Stimulated activated CD4-positive, alpha-beta T cell treated with anti-CD3 and anti-CD28 coated beads, TNF-alpha, amount 100 ng/mL, for 48 hours (primary cell): Measurements from ENCODE around the gene ADGRB3.

Experiments
- DNase-seq, 3 donors: peaks; one replicate each; pipeline ENCODE4 v3.0.0-alpha.2; 2020; ENCODE audit warnings: low read depth in 3 of 3

The ADGRB3 gene

DNA sequence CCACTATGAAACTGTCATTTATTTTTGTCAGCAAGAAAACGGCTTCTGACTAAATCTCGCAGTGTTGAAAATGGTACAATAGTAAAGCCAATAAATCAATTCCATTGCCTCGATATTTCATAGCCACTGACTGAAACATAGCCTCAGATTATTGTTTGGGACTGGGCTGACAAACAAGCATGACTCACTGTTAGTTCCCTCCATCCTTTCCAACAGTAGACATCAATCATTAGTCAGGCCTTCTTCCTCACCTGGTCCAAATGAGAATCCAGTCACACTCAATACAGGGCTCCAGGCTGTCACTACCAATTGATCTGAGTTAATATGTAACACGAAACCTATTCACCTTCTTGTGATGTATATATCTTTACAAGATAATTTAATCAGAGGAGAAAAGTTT is 66.1 kb downstream of the ADGRB3 start:
- DNase-seq: no peak

DNA sequence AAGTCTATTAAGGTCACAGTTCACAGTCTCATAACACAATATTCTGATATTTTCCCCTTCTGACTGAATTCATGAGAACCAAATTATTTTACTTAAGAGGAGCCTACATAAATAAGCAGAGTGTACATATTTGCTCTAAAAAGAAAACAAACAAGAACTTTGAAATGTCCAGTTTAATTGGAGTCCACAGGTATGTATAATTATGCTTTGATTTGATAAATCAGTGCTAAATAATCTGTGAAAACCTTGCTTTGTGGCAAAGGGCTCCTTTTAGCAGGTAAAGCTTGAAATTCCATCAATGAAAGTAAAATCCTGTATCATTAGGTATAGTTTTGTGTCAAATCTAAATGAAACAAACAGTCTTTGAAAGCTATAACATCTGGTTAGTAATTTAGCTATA is 69.4 kb downstream of the ADGRB3 start:
- no peak for DNase-seq

DNA sequence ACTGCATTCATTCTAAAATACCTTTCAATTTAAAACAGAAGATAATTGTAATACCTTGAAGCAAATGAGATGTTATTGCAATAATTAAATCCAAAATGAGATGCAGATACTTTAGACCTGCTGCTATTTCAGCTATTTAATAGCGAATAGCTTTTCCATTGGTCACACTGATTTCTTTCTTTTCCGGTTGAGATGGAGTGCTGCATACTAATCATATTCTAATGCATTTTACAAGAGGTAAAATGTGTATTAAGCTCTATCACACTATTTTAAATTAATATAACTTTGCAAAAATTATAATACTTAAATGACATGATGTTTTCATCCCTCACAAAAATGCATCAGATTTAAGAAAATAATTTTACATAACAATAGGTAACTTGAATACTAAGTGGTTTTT is 74.0 kb downstream of the ADGRB3 start:
- no peak for DNase-seq

DNA sequence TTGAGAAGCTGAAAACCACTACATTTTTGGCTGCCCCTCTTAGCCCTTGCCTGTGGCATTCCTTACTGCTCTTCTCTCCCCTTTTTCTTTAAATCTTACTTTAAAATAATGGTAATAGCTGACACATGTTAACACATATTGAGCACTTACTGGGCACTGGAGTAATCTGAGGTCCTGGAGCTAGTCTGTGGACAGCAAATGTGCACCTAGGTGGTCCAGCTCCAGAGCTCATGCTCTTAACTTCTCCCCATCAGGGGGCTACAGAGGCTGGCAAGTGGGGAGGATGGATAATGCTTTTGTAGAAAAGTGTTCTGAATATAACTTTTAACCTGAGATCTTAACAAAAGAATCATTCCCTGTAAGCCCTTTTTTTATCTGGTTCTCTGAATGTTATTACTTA is 74.8 kb downstream of the ADGRB3 start:
- DNase-seq: no peak

DNA sequence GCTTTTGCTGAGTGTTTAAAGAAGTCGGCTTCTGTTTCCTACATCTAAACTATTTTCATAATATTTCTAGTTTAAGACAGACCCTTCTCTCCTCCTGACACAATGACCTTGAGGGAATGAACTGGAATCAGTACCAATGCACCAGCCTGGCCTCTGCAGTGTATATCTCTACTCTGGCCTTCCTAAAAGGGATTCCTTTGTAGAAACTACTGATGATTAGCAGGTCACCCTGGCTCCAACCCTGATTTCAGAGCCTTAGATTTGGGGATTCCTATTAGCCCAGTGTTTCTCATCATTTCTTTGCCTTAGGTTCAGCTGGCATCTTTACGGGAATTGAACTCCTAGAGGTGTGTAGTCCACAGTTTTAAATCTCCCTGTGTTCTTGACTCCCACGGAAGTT is 75.4 kb downstream of the ADGRB3 start:
- no peak for DNase-seq

DNA sequence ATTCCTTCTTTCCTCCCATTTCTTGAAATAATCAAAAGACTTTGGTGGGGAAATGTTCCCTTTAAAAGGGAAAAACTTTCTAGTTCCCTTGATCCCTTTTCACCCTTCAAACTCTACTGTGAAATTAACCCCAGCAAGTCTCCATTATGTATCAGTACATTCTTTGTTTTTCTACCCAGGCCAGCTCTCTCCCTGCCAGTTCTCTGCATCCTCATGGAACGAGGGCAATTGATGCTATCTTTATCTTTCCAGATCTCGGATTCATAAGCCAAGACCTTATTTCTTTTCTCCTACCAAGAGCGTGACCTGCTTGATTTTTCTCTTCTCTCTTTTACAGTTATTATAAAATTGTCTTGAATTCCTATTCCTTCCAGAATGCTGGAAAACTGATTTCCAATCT is 75.8 kb downstream of the ADGRB3 start:
- DNase-seq: no peak

DNA sequence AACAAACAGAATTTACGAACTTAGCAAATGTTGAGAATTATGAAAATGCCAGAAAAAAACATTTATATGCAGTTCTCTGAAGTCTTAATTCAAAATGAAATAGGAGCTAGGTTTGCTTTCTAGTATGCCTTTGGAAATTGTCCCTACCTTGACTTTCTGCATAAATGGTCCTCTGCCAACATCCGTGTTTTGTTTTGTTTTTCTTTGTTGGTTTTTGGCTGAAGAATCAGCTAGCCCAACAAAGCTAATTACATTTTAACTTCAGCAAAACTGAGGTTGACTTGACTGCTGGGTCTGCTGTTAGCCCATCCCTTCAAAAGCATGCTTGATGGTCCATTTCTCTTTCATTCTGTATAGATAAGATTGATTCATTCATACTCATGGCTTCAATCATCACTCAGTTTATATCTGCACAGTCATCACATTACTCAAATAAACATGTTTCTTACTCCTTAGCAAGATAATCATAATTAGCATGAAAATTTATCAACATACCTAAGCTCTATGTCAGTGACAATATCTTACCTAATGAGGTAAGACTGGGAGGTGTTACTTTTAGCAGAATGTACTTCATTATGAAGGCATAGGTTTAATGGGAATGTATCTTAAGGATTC is 76.4 kb downstream of the ADGRB3 start:
- no peak for DNase-seq

DNA sequence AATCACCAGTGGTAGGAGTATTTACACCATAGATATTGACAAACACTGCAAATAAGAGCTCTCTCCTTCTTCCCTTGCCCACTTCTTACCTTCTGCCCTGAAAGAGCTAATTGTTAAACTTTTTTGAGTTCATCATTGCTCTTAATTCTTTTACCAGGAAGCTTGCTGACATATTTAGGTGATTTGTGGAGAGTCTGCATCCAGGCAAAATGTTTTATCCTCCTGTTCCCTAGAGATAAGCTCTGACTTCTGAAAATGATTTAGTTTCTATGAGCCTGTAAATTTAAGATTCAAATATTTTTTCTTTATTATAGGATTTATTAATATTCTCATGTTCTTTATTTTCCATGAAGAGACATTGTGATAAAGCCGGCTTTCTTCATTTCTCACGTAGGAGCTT is 81.5 kb downstream of the ADGRB3 start:
- no peak for DNase-seq

DNA sequence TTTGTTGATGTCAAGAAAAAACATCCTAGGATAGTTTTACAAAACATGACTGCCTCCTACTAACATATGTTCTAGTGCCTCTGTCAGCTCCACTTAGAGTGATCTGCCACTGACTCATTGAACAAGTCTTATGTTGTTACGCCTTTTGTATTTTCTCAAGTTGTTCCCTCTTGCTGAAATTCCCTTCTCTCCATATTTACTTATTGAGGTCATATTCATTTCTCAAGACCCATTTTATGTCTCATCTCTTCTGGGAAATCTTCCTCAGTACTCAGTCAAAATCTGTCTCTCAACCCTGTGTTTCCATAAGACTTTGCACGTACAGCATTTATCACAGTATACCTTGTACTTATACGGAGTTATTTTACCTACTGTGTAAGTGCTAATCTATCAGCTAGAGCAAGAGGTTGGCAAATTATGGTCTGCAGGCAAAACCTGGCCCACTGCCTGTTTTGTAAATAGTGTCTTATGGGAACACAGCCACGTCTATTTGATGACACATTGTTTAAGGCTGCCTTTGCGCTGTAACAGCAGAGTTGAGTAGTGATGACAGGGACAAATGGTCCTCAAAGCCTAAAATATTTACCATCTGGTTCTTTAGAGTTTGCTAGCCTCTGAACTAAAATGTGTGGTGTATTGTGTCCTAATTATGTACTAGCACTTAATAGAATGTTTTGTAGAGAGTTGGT is 83.4 kb downstream of the ADGRB3 start:
- DNase-seq: no peak

DNA sequence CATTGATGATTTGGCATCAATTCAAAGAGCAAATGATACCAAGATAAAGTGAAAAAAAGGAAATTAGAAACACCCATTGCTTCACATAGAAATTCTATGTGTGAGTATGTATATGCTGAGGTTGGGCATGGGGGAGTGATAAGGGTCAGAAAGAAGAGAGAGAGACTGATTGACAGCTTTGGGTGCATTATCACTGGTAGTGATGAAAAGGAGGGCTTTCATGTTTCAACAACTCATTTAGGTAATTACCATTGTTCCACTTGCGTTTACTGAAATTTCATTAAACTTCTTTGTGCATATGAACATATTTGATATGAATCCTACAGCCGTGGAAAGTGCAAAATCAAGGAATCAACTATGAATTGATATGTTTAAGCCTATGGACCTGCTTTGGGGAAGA is 84.7 kb downstream of the ADGRB3 start:
- DNase-seq: no peak

DNA sequence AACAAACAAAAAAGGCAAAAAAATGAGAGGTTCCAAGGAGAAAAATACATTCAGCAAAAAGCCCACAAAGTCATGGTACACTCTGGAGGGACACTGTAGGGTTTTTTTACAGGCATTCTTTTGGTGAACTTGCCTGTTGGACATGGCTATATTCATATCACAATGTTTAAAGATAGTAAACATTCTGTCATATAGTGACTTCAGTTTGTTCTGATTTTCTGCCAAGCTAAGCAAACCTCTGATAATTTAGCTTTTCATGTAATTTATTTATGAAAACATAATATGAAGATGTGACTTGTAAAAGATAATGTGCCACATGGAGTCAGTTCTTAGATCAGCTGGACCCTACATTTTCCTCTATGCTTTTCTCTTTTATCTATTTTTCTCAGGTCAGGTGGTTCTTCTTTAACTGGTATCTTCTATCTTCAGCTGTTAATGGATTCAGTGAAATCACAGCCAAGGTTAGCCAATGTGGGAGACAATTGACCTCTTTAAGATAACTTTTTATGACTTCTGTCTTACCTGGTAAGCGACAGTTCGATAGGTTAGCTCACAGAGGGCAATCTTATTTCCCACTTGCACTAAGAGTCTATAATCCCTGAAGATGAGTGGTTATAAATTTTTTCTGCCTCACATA is 87.9 kb downstream of the ADGRB3 start:
- no peak for DNase-seq

DNA sequence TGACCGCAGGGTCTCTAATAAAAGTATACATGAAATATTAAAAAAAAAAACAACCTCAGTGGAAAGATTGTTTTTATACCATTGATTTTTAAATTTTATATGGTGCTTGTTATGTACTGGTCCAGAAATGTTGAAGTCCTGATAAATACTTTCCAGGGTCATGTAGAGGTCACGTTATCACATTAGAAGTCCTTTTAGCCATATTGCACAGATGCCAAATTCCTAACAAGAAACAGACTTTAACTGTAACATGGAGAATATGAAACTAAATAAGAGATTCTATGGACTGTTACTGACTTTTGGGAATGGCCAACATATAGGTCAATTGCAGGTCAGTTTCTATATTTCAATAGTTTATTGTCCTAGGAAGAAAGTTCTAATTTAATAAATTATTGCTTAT is 89.0 kb downstream of the ADGRB3 start:
- no peak for DNase-seq

DNA sequence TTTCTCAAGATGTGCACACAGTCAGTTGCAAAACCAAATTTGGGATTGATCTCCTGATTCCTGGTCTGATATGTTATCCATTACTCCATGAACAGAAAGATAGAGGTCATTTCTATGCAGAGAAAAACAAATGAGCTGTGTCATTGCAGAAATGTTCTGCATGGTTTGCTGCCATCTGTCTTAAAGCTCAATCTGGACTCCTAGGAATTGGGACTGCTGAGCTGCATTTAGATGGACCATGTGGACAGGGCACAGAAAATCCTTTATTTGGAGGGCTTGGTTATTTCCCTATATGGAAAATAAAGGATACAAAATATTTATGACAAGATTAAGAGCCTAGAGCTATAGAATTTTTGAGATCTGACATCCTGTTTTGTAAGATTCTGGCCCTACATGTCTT is 91.3 kb downstream of the ADGRB3 start:
- no peak for DNase-seq

DNA sequence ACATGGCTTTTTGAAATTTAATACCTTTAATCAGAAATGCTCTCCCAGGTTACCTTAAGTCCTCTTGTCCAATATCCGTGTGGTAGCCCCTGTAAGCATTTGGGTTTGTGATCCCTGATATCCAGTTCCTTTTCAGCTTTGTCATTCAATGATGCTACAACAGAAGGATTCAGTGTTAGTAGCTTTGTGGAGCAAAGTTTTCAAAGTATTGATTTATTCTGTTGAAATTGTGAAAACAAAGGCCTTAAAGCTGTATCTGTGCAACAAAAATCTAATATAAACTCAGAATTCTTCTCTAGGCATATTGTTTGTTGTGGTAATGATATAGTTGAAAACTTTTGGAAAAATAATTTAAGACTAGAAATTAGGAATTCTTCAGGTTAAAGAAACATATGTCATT is 91.9 kb downstream of the ADGRB3 start:
- DNase-seq: no peak

DNA sequence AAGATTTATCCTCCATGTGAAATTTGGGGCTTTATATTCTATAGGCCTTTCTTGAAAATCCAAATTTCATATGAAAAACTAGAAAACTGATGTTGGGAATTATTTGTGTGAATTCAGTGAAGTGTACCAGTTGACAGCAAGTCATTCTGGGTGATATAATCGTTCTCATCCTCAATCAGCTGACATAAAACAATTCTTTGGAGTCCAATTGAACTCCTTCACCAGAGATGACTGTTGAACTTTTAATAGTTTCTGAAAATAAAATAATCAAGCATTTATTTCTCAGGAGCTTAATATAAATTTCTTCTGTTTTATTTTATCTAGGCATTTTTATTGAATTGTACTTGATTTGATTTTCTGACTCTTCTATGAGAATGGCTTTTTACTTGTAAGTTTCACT is 92.6 kb downstream of the ADGRB3 start:
- DNase-seq: no peak

DNA sequence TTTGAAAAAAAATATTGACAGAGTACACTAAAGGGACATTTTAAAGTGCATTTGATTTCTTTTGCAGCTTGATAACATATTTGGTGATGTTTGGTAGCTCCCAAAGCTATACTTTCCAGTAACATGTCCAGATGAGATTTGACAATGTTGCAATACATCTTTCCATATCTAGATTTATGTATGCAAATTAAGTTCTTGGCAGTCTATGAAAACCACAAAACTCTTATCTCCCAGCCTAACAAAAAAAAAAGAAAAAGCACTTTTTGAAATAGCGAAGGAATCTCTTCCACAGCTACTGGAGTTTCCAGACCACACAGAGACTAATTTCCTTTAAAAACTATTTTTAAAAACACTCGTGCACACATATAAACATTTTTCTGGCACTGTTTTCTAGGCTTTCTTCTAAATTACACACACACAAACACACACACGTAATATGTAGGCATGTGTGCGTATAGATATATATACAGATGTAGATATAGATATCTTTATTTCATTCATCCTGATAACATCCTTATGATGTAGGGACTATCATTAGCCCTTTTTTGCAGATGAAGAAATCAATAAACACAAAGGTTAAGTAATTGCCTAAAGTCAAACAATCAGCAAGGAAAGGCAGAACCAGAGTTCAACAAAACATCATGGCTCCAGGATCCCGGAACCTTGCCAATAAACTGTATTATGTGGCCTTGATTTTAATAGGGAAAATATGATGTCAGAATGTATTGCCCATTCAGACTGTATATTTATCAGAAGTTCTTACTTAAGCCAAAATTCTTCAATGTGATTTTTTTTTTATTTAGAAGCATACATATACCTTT is 93.3 kb downstream of the ADGRB3 start:
- no peak for DNase-seq

DNA sequence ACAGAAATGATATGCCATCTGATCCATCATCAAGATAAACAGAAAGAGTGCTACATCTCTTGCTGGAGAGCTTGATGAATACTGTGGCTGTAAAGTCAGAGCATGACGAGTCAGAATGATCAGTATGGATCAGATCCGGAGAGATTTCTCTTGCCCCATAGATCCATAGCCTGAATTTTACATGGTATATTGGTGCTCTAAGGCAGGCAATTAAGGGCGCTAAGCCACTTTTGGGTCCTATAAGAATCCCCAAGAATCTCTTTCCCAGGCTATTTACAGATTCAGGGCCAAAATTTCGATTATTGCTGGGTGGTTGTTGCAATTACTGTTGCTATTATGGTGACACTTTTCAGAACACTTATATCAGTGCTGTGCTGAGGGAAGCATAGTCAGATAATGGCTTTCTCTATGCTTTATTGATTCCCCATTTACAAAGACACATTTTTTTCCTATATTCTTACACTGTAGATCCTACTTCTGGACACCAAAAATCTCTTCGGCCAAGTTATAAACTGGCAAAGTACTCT is 94.4 kb downstream of the ADGRB3 start:
- DNase-seq: no peak

DNA sequence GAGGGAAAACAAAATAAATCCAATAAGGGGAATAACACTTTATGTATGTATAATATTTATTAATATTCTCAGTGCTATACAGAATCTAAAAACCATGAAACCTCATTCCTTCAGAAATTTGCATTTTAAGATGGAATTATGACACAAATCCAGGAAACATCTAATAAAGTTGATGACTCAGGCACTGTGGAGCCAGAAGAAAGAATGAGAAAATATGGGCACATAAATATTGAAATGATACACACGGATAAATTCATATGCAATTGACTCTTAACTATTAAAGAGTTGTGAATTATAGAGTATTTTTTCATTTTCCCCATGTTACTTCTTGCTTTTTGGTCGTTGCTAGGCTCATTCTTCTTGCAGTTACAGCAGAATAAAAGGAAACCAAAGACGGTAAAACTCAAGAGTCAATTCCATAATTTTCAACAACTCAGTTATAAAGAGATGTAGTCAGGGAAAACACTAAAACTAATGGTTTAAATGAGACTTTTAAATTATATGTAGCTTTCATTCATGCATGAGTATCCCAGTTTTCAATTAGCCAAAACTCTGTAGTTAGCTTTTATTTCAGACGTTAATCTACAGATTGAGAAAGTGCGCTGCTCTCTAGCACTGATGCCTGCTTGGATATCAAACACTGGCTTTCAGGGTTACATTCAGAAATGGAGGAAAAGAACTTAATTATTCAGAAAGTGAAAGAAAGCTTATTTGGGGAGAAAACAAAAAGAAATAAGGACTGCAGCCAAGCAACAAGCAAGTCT is 95.4 kb downstream of the ADGRB3 start:
- DNase-seq: no peak

DNA sequence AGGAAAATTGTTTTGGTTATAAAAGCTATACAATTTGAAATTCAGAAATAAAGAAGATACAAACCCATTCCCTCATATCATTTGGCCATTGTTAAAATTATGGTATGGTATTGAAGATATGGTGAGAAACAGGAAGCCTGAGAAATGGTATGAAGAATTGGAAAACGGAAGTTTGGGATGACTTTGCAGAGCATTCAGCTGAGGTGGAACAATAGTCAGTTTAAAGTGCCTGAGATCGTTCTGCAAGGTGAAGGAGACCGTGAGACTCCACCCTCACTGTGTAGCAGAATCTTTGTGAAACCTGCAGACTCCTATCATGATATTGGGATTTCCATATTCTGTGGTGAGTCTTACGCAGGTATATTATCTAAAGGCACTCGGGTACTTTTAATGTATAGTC is 97.3 kb downstream of the ADGRB3 start:
- DNase-seq: no peak

DNA sequence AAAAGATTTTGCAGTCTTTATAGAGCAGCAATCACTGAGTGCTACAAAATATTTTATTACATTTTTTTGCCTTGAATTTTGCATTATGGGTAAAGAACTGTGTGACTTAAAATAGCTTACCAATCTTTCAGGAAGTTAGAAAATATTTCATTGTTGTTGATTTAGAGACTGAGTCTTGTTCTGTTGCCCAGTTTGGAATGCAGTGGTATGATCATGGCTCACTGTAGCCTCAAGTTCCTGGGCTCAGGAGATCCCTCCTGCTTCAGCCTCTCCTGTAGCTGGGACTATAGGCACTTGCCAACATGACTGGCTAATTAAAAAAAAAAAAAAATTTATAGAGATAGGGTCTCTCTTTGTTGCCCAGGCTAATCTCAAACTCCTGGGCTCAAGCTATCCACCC is 100.8 kb downstream of the ADGRB3 start:
- DNase-seq: no peak

DNA sequence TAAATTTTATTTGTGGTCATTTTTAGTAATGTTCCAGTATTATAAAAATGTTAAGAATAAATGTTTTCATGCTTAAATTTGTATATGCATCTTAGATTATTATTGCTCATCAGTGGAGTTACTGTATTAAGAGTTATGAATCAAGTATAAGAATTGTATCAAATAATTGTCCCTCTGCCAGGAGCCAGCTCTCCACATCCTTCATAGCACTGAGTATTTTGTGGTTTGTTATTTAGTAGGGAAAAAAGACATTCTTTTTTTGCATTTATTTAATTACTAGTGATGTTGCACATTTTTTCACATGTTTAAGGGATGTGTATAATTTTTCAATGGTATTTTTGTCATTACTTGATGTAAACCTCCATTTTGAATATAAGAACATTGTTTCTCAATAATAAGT is 102.0 kb downstream of the ADGRB3 start:
- no peak for DNase-seq

DNA sequence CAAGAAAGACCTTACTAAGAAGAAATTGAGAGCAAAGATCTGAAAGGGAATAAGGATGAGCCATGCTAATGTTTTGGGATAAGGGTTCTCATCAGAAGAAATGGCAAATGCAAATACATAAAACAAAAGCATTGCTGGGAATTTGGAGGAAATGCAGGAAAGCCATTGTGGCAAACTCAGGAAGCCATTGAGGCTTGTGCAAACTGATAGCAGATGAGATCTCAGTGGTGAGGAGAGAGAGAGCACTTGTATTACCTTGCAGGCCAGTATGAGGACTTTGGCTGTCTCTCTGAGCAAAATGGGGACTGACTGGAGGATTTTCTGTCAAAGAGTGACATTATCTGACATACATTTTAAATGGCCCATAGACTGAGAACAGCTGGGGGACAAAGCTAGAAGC is 103.0 kb downstream of the ADGRB3 start:
- DNase-seq: no peak
